CD4-positive, alpha-beta T cell treated with Interleukin-15 for 1 hour (primary cell): ENCODE data around the gene VPS45.
"Not testable (repeated sequence)": the region's sequence is repeated elsewhere in the genome, so short reads cannot be mapped to it uniquely, and the experiment has no call there.

Experiments used
- DNase-seq: peaks from one replicate; pipeline ENCODE4 v3.0.0-alpha.2; 2020

Gene VPS45, protein sequence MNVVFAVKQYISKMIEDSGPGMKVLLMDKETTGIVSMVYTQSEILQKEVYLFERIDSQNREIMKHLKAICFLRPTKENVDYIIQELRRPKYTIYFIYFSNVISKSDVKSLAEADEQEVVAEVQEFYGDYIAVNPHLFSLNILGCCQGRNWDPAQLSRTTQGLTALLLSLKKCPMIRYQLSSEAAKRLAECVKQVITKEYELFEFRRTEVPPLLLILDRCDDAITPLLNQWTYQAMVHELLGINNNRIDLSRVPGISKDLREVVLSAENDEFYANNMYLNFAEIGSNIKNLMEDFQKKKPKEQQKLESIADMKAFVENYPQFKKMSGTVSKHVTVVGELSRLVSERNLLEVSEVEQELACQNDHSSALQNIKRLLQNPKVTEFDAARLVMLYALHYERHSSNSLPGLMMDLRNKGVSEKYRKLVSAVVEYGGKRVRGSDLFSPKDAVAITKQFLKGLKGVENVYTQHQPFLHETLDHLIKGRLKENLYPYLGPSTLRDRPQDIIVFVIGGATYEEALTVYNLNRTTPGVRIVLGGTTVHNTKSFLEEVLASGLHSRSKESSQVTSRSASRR

DNA sequence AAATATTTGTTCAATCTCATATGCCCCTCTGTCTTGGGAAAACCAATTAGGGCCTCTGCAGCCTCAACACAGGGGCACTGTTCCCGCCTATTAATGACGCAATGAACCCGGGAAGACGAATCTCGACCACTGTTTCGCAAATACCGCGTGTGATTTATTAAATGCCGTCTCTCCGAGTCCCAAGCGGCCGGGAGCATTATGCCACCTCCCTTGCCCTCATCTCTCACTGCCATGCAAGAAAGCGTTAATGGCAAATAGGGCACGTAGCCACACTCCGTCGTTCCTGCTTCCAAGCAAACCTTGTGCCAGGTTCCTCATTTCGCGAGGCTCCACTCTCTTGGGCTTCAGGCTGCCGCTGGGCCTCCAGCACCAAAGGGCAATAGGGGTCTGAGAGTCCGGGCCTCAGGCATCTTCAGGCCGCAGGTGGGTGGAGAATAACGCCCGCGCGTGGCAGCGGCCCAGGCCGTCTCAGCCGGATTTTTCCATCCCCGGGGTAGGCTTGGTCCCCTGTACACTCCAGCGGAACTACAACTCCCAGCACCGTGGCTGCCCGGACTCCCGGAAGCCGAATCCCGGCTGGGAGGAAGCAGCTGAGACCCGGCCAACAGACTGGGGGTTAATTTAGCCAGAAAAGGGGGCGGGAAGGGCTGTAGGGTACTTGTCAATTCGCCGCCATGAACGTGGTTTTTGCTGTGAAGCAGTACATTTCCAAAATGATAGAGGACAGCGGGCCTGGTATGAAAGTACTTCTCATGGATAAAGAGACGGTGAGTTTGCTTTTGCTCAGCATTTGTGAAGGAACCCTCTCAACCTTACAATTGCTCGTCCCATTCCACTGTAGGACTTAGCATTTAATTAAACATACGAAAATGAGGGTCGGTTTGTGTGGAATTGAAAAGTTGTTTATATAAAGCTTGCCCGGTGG lies at the start of gene VPS45:
TSS of gene VPS45 (plus strand) at position 593 of the 925 bp plus-strand sequence. CDS start at position 675, 82 bp downstream.
- DNase-seq: peak; percentile 82

GRCh38 chr1:150018165-150018564 lies 49.4 kb upstream of the VPS45 start:
- no peak for DNase-seq

- no peak for DNase-seq
Observed at GRCh38 chr1:150020711-150021110, 46.9 kb upstream of the VPS45 start.

DNA sequence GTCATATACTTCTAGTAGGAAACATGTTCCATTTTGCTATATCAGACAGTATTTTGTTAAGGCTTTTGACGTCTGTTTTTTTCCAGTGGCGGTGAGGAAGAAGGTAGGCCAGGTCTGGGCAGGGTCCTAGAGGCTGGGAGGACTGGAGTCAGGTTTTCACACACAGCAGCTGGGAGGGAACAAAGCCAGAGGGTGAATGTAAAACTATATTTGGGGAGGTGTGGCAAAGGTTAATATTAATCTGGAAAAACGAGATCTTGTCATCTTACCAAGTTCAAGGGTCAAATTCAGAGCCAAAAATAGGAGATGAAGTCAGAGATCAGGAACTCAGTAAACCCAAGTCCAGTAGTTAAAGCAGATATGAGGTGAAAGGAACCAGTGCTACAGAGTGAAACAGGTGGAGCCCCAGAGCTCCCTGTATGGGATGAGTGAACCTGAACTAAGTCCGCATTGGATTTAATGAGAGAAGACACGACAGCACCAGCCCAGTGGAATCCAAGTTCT lies 46.3 kb upstream of the VPS45 start:
- no peak for DNase-seq

- no peak for DNase-seq
Observed at GRCh38 chr1:150022357-150022756, 45.2 kb upstream of the VPS45 start.

DNA sequence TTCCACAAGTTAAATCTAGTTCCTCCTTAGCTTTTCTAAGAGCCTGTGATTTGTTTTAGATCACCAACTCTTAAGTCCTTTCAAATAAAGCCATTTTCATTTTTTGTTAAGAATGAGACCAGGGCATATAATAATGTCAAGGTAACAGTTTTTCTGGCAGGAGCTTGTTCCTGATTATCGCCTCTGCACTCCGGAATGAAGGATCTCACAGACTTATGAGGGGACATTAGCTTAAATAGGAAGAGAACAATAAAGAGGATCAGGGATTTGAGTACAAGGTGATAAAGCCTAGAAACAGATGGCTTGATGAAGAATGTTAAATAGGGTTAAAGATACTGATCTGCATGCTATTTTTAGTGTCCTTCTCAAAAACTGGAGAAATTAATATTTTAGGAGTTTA lies 43.4 kb upstream of the VPS45 start:
- DNase-seq: no peak

GRCh38 chr1:150028322-150028721 lies 39.3 kb upstream of the VPS45 start:
- no peak for DNase-seq

DNA sequence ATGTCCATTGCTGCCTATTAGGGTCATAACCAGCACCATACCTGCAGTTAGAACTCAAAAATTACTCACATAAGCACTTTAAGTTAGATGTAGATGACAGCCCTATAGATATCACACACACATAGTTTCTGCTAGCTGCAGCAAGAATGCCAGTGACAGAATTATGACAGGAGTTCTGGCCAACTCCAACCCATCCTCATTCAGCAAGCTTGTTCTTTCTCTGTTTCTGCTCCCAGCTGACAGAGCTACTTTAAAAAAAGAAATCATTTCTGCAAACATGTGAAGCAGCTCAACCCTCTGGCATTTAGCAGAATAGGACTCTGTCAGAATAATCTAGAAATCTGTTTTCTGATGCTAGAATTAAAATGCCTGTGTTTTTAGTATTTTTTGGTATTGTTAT lies 33.2 kb upstream of the VPS45 start:
- no peak for DNase-seq

DNA sequence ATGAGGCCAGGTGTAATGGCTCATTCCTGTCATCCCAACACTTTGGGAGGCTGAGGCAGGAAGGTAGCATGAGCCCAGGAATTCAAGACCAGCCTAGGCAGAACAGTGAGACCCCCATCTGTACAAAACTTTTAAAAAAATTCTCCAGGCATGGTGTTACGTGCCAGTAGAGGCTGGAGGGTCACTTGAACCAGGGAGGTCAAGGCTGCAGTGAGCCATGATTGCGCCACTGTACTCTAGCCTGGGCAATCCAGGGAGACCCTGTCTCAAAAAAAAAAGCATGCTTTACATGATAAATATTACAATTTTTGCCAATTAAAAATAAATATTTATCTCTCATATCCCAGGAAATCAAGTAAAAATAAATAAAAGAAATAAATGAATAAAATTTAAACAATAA lies 17.6 kb upstream of the VPS45 start:
- DNase-seq: no peak

DNA sequence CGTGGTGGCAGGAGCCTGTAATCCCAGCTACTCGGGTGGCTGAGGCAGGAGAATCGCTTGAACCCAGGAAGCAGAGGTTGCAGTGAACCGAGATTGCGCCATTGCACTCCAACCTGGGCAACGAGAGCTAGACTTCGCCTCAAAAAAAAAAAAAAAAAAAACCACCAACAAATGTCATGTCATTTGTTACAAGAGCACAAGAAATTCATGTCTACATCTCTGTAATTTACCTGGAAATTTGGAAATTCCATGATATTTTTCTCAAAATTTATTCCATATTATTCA lies 16.5 kb upstream of the VPS45 start:
- DNase-seq: no peak

- DNase-seq: not testable (repeated sequence)
Observed at GRCh38 chr1:150051905-150052412, 15.6 kb upstream of the VPS45 start.

DNA sequence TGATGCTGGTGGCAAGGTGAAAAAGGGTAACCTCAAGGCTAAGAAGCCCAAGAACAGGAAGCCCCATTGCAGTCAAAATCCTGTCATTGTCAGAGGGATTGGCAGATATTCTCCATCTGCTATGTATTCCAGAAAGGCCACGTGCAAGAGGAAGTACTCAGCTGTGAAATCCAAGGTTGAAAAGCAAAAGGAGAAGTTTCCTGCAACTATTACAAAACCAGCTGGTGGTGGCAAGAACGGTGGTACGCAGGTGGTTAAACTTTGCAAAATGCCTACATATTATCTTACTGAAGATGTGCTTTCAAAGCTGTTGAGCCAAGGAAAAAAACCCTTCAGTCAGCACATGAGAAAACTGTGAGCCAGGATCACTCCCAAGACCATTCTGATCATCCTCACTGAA lies 13.7 kb upstream of the VPS45 start:
- no peak for DNase-seq

DNA sequence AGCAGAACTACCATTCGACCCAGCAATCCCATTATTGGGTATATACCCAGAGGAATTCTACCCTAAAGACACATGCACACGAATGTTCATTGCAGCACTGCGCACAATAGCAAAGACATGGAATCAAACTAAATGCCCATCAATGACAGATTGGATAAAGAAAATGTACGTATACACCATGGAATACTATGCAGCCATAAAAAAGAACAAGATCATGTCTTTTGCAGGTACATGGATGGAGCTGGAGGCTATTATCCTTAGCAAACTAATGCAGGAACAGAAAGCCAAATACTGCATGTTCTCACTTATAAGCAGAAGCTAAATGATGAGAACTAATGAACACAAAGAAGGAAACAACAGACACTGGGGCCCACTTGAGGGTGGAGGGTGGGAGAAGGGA lies 12.1 kb upstream of the VPS45 start:
- not testable (repeated sequence) for DNase-seq

- no peak for DNase-seq
Observed at GRCh38 chr1:150056407-150056806, 11.2 kb upstream of the VPS45 start.

DNA sequence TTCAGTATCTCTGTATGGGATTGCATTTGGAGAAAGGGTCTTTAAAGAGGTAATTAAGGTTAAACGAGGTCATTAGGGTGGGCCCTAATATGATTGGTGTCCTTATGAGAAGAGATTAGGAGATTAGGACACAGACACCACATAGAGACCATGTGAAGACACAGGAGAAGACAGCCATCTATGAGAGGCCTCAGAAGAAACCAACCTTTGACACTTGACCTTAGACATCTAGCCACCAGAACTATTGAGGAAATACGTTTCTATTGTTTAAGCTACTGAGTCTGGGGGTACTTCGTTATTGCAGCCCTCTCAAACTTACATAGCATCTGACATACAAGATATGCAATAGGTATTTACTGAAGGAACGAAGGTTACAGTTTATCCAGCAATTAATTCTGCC lies 7.3 kb upstream of the VPS45 start:
- no peak for DNase-seq

- DNase-seq: no peak
Observed at GRCh38 chr1:150061632-150062101, 5.9 kb upstream of the VPS45 start.

DNA sequence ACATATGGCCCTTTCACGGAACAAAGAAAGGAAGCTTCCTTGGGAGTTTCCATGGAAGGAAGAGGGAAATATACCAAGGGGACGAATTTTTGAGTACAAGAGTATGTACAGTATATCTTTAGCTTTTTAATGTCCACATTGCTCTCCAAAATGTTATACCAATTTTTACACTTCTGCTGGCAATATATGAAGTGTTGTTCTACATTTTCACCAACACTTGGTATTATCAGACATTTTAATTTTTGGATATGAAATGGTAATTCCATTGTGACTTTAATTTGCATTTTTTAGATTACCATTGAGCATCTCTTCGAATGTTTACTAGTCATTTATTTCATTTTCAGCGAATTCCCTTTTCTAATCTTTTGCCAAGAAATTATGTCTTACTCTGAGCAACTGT lies 5.5 kb upstream of the VPS45 start:
- DNase-seq: no peak

GRCh38 chr1:150065184-150065871 lies 2.2 kb upstream of the VPS45 start:
- no peak for DNase-seq

- no peak for DNase-seq
Observed at GRCh38 chr1:150066328-150066727, 1.2 kb upstream of the VPS45 start.

DNA sequence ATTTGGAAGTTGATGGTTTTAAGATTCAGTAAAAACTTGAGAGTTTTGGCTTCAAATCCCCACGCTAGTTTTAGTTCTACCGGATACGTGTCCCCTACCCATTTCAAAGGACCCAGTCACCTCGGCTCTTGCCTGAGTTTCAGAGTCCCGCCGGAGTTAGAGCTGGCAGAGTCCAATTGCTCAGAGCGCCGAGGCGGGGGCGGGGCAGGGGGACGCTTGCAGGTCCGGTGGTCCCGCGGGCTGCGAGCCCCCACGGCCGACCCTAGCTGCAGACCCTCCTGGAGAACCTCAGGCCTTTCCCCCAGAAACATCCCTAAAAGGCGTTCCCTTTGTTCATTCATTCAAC lies 765 bp upstream of the VPS45 start:
- DNase-seq: no peak

- no peak for DNase-seq
Observed at GRCh38 chr1:150068109-150068435, 496 bp downstream of the VPS45 start.

DNA sequence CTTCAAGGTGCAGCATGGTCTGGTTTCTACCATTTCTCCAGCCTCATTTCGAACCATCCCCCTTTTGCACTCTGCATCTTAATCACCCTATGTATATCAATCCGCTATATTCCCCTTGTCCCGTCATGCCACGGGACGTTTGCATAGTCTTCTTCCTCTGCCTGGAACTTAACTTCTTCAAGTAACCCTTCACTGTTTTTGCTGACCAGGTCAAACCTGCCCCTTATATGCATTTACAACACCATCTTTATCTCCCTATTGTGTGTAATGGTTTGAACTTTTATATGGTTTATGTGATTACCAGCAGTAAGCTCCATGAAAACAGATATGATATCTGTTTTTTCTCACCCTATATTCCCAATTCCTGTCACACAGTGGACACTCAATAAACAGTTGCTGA lies 2.3 kb downstream of the VPS45 start:
- DNase-seq: no peak

GRCh38 chr1:150072959-150073358 lies 5.4 kb downstream of the VPS45 start:
- no peak for DNase-seq
